RPMI8226 (cell line): ENCODE data around the gene E2F6.
A peak's percentile ranks its signal among the peaks of the same experiment; 100 is the strongest.

Experiments
- DNase-seq: peaks from one replicate; pipeline ENCODE4 v3.0.0-alpha.2; 2015

Gene E2F6

GRCh38 chr2:11456251-11456650 lies 9.7 kb downstream of the E2F6 start:
- DNase-seq: no peak

- DNase-seq: no peak
Measured at GRCh38 chr2:11454824-11455223, 11.1 kb downstream of the E2F6 start.

GRCh38 chr2:11450791-11451190 lies 15.2 kb downstream of the E2F6 start:
- DNase-seq: no peak

- peak; percentile 56 for DNase-seq
Measured at GRCh38 chr2:11446733-11447248, 19.2 kb downstream of the E2F6 start.

GRCh38 chr2:11444737-11445136 lies 21.2 kb downstream of the E2F6 start:
- no peak for DNase-seq

GRCh38 chr2:11438555-11439080 lies 27.3 kb downstream of the E2F6 start:
- no peak for DNase-seq

GRCh38 chr2:11437602-11438001 lies 28.4 kb downstream of the E2F6 start:
- no peak for DNase-seq

GRCh38 chr2:11435036-11435435 lies 30.9 kb downstream of the E2F6 start:
- no peak for DNase-seq

GRCh38 chr2:11434443-11434842 lies 31.5 kb downstream of the E2F6 start:
- DNase-seq: no peak

GRCh38 chr2:11433822-11434221 lies 32.1 kb downstream of the E2F6 start:
- DNase-seq: no peak

- no peak for DNase-seq
Measured at GRCh38 chr2:11430729-11431128, 35.2 kb downstream of the E2F6 start.

GRCh38 chr2:11427224-11427623 lies 38.7 kb downstream of the E2F6 start:
- DNase-seq: no peak

- no peak for DNase-seq
Measured at GRCh38 chr2:11422901-11423435, 43.0 kb downstream of the E2F6 start.

- DNase-seq: no peak
Measured at GRCh38 chr2:11422491-11422865, 43.5 kb downstream of the E2F6 start.

- no peak for DNase-seq
Measured at GRCh38 chr2:11421863-11422490, 44.0 kb downstream of the E2F6 start.

- DNase-seq: no peak
Measured at GRCh38 chr2:11420671-11421070, 45.3 kb downstream of the E2F6 start.

- DNase-seq: no peak
Measured at GRCh38 chr2:11420190-11420589, 45.8 kb downstream of the E2F6 start.

GRCh38 chr2:11419781-11420180 lies 46.2 kb downstream of the E2F6 start:
- no peak for DNase-seq

GRCh38 chr2:11417946-11418585 lies 47.9 kb downstream of the E2F6 start:
- DNase-seq: peak; percentile 59

- no peak for DNase-seq
Measured at GRCh38 chr2:11416931-11417330, 49.0 kb downstream of the E2F6 start.

- DNase-seq: no peak
Measured at GRCh38 chr2:11416186-11416585, 49.8 kb downstream of the E2F6 start.

GRCh38 chr2:11414372-11415124 lies 51.4 kb downstream of the E2F6 start:
- DNase-seq: no peak

GRCh38 chr2:11412449-11412810 lies 53.5 kb downstream of the E2F6 start:
- no peak for DNase-seq
